ENCODE measurements around the gene CXXC5.

Gene CXXC5

GRCh38 chr5:139683295-139684271 lies 35.4 kb downstream of the CXXC5 start:
- no peak for DNase-seq

- no peak for DNase-seq
Measured at GRCh38 chr5:139684350-139684880, 36.3 kb downstream of the CXXC5 start.

- DNase-seq = no peak
Measured at GRCh38 chr5:139684881-139685749, 37.0 kb downstream of the CXXC5 start.

- no peak for DNase-seq
Measured at GRCh38 chr5:139685886-139686285, 37.7 kb downstream of the CXXC5 start.

GRCh38 chr5:139686356-139686705 lies 38.2 kb downstream of the CXXC5 start:
- no peak for DNase-seq

- DNase-seq = peak; percentile 46
Measured at GRCh38 chr5:139686706-139687441, 38.7 kb downstream of the CXXC5 start.

- DNase-seq = no peak
Measured at GRCh38 chr5:139687656-139688055, 39.5 kb downstream of the CXXC5 start.

GRCh38 chr5:139688088-139688702 lies 40.0 kb downstream of the CXXC5 start:
- DNase-seq = no peak

GRCh38 chr5:139688751-139689372 lies 40.7 kb downstream of the CXXC5 start:
- DNase-seq = peak; percentile 53

GRCh38 chr5:139689631-139690063 lies 41.5 kb downstream of the CXXC5 start:
- DNase-seq = peak; percentile 83

- DNase-seq = peak; percentile 80
Measured at GRCh38 chr5:139690064-139690802, 42.1 kb downstream of the CXXC5 start.

GRCh38 chr5:139690803-139691629 lies 42.9 kb downstream of the CXXC5 start:
- DNase-seq = no peak

GRCh38 chr5:139692148-139692547 lies 44.0 kb downstream of the CXXC5 start:
- DNase-seq = no peak

- DNase-seq = no peak
Measured at GRCh38 chr5:139692679-139693308, 44.6 kb downstream of the CXXC5 start.

- no peak for DNase-seq
Measured at GRCh38 chr5:139693676-139694364, 45.7 kb downstream of the CXXC5 start.

- DNase-seq = no peak
Measured at GRCh38 chr5:139694556-139695177, 46.5 kb downstream of the CXXC5 start.

- no peak for DNase-seq
Measured at GRCh38 chr5:139695178-139695573, 47.0 kb downstream of the CXXC5 start.

- DNase-seq = no peak
Measured at GRCh38 chr5:139696167-139696893, 48.2 kb downstream of the CXXC5 start.
